ENCODE measurements around the gene BOD1L1.

DNA sequence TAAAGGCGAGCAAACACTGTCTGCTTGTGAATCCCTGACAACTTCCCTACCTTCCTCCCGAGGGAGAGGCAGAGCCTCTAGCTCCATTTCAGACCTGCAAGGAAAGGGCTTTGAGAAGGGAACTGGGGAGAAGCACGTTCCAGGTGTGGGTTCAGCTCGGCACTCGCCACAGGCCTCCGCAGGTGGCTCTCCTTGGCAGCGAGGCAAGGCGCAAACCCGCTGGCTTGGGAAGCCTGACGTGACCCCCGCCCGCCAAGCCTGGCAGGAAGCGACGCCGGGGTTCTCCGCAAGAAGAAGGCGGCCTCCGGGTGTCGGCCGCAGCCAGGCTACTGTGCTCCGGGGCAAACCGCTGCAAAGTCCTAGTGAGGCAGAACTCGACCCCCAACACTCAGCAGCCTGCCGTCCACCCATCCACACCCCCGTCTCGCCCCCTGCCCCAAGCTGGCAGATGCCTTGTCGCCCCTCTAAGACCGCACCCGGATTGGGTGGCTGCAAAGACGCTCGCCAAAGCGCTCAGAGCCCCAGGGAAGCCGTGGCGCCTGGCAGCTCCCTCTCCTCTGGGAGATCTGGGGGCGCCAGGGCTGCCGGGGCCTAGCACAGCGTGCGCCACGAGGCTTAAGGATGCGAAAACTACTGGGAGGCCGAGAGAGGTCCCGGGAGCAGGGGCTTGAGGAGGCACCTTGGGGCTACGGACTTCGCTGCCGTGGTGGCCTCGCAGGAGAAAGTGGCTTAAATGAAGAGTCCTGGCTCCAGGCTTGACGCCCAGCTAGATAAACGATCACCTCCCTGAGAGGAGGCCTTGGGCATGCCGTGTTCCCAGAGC, 105.0 kb downstream of the BOD1L1 start:
- TF ChIP-seq, protein P1, sequence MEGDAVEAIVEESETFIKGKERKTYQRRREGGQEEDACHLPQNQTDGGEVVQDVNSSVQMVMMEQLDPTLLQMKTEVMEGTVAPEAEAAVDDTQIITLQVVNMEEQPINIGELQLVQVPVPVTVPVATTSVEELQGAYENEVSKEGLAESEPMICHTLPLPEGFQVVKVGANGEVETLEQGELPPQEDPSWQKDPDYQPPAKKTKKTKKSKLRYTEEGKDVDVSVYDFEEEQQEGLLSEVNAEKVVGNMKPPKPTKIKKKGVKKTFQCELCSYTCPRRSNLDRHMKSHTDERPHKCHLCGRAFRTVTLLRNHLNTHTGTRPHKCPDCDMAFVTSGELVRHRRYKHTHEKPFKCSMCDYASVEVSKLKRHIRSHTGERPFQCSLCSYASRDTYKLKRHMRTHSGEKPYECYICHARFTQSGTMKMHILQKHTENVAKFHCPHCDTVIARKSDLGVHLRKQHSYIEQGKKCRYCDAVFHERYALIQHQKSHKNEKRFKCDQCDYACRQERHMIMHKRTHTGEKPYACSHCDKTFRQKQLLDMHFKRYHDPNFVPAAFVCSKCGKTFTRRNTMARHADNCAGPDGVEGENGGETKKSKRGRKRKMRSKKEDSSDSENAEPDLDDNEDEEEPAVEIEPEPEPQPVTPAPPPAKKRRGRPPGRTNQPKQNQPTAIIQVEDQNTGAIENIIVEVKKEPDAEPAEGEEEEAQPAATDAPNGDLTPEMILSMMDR (conservative IDR thresholded peaks at IDR 0.05): no peak
- no peak for TF ChIP-seq EZH2 (IDR thresholded peaks at IDR 0.05; ENCODE audit: low read depth)

Measured in PC-9 (cell line).